Measurements from ENCODE around the gene ARHGAP22.
"Not testable (repeated sequence)": the region's sequence is repeated elsewhere in the genome, so short reads cannot be mapped to it uniquely, and the experiment has no call there.

The ARHGAP22 gene

DNA sequence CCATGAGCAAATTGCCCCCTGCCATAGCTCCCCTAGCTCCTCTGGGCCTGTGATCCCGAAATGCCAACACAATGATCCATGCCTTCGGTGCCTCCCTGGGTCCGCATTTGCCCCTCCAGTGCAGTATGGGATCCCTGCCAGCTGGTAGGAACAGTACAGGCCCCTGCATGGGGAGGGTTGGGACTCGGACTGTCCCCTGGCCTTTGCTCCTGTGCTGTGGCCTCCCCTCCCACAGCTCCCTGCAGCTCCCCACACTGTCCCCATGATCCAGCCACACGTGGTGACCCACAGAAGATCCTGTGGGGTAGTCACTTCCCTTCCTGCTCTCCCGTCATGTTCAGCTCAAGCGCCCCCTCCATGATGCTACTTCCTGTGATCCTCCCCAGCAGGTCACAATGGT, 158.1 kb downstream of the ARHGAP22 start:
- no peak for DNase-seq

DNA sequence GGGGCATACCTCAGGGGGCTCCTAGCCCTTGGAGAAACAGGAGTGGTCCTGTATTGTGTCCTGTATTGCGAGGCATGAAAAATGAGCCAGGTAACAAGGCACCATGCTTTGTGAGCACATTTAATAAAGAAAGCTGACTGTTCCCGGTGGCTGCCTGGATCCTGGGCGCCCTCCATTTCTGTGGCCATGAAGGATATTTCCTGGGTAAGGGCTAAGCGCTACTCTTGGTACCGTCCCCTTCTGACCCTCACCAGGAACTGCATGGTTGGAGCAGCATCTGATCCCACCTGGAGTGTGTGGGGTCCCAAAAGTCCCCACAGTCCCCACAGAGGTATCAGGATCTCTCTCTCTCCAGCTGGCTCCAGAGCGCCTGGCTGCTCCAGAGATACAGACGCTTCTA, 158.9 kb downstream of the ARHGAP22 start:
- no peak for DNase-seq

DNA sequence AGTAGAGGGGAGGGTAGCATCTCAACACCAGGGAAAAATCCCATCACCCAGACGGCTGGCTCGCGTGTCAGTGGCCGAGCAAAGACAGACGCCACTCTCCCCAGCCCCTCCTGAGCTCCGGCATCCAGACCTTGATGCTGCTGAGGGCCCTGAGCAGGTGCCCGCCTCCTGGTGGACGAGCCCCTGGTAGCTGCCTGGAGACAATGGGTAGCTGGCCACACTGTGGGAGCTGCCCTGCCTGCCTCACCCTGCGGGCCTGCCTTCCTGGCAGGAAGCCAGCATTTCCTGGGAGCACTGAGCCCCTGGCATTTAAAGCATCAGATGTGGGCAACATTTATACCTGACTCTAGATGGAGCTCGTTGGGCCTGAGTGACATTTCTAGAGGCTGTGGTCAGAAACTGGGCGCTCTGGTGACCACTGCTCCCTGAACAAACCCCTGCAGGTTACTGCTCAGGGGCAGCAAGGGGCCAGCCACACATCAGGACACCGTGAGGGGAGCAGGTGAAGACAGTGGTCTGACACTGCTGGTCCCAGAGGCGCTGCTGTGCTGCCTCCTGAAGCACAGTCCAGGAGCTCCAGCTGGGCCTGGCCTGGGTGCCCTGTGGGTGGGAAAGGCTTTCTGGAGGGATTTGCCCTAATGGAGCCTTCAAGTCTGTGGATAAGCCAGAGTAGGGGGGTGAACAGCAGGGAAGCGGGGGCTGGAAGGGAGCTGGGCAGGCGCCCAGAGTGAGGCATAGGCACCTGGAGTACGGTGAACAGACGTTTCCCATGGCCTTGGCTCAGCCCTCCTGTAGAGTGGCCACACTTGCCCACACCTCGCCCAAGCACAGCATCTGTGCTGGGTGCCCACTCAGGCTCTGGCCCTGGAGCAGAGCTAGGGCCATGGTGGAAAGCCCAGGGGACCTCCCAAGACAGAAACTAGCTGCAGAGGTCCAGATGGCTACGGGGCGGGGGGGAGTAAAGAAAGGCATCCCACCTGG, 159.7 kb downstream of the ARHGAP22 start:
- no peak for DNase-seq

DNA sequence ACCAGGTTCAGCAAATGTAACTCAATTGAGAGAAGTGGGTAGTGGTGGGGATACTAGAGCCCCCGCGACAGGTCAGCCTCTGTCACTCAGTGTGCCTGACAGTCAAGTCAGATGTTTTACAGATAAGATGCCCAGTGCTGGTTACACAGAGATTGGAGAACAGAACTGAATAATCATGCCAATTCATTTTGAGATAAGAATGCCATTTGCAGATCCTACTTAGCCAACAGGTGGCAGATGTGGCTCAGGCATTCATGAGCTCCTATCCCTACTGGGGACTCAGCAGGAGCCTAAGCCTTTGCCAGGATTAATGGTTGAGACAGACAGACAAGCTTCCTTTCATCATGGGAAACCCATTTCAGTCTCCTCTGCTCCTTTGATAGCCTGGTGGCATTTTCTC, 160.6 kb downstream of the ARHGAP22 start:
- DNase-seq, result no peak

DNA sequence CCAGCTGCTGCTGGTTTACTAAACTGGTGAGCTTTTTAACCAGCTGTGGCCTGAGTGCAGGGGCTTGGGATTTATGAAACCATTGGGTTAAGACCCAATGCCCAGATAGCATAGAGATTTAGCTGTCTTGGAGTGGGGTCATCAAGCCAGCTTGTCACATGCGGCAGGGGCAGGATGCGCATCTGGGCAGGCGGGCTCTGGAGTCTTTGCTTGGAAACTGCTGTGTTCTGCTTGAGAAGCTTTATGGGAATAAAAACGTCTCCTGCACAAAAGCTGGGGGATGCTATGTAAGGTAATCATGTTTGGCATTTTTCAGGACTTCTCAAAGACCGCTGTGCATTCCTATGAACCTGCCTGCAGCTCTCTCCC, 162.1 kb downstream of the ARHGAP22 start:
- no peak for DNase-seq

DNA sequence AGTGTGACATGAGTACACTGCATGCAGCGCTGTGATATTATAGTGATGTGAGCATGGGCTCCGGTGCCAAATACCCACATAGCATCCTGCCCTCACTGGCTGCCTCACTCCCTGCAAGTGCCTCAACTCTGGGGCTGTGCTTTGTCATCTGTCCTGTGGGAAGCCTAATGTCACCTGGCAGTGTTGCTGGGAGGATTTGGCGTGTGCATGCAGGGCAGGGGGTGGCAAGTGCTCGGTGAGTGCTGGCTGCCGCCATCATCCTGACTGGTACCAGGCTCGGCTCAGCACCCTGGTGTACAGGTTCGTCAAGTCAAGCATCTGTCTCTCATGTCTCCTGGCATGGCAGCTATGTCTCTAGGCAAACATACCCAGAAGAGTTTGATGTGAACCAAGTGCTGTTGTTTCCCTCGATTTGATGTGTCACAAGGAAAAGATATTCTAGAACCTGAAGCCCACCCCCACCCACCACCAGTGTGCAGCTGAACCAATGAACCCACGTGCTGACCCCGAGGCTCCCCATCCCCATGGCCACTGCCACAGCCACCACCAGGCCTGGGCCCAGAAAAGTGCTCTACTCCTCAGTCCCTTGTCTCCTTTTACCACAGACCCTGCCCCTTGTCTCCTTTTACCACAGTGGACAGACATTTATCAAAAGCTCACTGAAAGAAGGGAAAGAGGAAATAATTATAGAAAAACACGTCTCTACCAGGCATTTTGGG, 162.6 kb downstream of the ARHGAP22 start:
- no peak for DNase-seq

DNA sequence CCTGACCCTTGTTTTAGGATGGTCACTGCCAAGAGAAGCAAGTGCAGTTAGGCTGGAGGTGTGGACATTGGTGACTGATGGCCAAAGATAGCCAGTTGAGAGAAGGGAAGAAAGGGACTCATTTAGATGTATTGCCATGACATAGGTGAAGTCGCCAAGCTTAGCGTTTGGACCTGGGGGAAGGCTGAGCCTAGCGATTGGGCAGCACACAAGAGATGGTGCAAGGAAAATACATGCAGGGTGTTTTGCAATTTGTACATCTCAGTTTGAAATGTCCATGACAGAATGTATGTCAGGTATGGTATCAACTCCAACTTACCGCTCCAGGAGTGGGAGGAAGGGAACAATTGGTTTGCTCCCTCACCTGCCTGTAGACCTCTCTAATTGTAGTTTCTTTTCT, 164.1 kb downstream of the ARHGAP22 start:
- no peak for DNase-seq

DNA sequence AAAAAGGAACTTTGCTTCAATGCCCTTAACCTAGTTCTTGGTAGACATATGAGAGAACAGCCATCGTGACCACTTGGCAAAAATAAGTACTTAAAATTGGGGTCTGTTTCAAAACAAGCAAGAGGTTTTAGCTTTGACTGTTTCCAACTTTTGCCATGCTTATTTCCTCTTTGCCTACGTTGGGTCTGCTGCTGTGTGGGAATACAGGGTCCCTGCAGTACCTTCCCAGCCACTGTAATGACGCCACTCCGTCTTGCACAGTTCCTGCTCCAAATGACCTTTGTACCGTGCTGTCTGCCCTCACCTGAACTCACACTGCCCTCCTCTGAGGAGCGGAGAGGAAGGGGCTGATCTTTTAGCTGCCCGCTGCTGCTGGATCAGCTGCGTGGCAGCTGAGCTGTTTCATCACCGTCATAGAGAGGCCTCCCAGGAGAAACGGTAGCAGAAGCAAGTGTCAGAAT, 165.3 kb downstream of the ARHGAP22 start:
- no peak for DNase-seq

DNA sequence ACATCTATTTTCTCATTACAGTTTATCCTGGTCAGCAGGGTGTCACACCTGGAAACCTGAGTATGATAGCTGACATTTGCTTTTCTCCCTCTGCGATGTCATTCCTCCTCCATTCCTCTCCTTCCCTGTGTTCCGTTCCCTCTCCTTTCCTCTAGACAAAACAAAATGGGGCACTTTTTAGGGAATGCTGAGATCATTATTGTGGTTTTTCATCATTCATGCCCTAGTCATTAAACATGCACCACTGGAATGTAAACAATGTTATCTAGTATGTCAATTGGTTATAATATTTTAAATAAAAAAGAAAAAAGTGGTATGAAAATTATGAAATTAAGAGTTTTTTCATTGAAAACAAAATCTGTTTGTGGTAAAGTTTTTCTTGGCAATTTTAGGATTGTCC, 165.8 kb downstream of the ARHGAP22 start:
- no peak for DNase-seq

DNA sequence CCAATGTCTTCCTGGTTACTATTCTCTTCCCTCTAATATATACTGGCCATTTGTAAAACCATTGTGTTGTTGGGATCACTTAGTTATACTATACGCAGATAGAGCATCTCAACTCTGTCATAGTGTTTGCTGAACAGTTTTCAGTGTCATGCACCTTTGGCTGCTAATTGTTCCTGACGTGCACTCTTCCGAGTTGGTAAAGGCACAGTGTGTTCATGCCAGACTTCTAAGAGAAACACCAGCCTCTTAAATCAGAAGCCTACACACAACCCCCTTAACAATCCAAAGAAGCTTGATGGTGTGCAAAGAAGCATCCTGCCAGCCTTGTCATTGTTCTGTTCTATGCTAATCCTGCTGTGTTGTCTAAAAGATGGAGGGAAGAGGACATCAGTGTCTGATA, 167.3 kb downstream of the ARHGAP22 start:
- DNase-seq, result no peak

DNA sequence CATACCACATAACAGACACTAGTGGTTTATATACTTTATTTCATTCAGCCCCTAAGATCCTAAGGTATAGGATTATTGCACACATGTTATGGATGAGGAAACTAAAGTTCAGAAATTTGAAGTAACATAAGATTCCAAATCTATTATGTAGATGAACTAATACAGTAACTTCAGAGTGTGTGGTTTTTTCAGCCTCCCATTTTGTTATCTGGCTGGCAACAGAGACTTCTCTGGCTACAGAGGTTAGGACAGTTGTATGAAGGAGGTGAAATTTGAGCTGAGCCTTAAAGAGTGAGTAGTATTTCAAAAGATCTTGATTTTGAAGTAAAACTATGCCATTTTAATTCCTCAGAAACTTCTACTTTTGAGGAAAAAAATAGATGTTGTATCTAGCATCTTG, 173.0 kb downstream of the ARHGAP22 start:
- DNase-seq, result no peak

DNA sequence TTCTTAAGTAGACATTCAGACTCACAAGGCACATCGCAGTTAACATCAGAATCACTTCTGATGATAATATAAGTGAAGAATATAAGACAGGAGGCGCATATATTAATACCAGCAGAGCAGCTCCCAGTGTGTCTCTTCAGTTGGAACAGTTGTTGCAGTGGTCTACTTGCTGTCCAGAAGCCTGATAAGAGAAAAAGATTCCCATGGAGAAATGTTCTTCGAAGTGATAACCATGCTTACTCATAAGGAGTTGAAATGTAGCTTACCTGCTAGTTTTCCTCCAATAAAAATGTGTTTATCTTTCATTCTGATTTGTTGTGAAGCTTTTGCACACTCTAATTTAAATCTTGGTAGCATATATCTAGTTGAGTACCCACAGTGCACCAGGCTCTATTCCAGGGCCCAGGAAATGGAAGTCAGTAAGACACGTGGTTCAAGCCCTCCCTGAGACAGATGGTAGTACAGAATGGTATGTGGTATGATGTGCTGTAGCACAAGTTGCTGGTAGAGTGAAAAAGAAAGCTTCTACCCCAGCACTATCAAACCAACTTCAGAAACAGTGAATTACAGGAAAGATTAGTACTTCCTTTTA, 174.4 kb downstream of the ARHGAP22 start:
- no peak for DNase-seq

DNA sequence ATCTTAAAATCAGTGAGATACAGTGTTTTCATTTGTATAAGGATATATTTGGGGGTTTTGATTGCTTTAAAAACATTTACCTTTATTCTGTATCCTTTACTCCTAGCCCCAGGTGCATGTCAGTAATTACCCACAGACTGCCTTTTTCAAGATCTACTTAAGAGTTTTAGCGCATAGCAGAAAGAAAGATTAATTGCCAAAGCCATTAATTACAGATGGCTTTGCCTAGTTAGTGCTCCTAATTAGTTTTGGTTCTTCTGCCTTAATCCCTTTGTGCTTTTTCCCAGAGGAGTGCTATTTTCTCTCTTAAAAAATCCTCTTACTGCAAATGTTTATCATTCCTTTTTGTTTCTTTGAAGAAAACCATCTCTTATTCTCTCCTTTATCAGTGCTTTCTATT, 175.6 kb downstream of the ARHGAP22 start:
- DNase-seq, result no peak

DNA sequence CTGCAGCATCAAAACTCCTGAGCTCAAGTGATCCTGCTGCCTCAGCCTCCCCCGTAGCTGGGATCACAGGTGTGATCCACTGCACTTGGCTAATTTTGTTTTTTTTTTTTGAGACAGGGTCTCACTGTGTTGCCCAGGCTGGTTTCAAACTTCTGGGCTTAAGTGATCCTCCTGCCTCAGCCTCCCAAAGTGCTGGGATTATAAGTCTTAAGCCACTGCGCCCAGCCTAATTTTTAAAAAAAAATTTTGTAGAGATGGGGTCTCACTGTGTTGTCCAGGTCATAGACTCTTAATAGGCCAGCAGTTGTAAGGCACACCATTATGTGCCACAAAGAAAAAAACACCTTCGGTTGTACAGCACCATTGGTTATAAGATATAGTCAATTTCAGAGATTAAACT, 176.0 kb downstream of the ARHGAP22 start:
- DNase-seq, result no peak

DNA sequence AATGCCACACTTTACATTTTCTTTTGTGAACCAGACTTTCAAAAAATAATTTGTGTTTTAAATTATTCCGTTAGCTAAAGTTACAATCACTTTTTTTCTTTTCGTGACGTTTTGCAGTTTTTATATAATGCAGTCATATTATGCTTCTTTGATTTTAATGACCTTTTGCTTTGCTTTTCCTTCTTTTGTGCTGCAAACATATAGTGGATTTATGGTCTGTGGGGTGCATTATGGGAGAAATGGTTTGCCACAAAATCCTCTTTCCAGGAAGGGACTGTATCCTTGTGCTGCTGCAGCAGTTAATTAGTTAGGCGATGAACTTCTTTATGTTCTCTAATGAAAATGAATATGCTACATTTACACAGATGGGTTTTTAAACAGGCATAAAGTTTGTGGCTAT, 181.0 kb downstream of the ARHGAP22 start:
- DNase-seq, result no peak

DNA sequence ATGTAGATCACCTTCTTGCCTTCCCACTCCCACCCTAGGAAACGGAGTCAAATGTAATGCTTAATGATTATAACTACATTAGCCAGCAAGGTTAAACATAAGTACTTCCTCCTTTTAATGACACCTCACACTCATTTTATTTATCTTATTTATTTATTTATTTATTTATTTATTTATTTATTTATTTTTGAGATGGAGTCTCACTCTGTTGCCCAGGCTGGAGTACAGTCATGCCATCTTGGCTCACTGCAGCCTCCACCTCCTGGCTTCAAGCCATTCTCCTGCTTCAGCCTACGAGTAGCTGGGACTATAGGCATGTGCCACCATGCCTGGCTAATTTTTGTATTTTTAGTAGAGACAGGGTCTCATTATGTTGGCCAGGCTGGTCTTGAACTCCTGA, 183.0 kb downstream of the ARHGAP22 start:
- not testable (repeated sequence) for DNase-seq

DNA sequence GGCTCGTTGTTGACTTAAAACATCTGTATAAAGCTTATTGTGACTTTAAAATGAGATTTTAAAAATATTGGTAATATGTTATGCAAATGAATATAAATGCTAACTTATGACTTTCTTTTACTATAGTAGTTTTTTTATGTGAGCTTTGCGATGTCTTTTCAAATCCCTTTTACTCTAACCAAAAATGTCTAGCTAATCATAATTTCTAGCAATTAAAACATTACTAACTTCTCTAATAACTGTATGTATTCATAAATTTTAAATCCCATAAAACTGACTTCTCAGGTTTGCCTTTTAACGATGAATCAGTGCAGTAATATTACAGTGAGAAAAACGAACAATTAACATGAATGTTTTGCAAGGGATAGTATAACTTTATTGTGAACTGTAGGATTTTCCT, 185.2 kb downstream of the ARHGAP22 start:
- no peak for DNase-seq

DNA sequence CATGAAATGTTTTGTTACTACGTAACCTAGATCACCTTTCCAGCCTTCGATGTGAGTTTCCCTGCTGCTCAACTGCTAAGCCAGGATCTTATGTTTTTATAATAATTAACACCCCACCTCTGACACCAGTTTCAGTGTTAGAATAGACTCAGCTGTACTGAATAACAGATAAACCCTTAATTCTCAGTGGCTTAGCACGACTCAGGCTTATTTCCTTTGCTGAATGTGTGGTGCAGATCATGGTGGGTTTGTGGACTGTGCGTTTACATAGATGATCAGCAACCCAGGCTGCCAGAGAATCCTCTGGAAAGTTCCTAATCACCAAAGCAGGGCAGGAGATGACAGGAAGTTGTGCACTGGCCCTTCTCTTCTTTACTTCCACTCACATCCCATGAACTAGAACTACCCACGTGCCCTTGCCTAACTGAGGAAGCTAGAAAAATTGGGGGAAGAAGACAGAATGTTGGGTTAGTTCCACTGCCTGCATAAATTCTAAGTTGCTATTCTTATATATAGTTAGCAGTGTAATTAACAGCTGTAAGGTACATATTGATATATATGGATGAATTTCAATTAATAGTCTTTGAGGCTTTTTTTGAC, 186.6 kb downstream of the ARHGAP22 start:
- no peak for DNase-seq

DNA sequence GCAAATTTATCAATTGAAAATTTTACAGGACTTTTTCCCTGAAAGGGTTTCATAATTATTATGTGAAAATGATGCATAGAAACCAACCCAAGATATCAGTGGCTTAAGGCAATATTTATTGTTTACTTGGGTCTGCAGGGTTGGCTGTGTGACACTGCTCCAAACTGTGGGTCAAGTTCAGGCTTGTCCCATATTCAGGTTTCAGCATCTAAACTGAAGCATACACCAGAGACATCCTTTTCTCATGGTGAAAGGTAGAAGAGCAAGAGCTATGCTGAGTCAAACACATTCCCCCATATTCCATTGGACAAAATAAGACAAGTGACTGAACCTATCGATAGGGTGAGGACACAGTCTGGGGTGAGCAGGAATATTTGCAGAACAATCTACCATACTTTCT, 187.5 kb downstream of the ARHGAP22 start:
- no peak for DNase-seq

DNA sequence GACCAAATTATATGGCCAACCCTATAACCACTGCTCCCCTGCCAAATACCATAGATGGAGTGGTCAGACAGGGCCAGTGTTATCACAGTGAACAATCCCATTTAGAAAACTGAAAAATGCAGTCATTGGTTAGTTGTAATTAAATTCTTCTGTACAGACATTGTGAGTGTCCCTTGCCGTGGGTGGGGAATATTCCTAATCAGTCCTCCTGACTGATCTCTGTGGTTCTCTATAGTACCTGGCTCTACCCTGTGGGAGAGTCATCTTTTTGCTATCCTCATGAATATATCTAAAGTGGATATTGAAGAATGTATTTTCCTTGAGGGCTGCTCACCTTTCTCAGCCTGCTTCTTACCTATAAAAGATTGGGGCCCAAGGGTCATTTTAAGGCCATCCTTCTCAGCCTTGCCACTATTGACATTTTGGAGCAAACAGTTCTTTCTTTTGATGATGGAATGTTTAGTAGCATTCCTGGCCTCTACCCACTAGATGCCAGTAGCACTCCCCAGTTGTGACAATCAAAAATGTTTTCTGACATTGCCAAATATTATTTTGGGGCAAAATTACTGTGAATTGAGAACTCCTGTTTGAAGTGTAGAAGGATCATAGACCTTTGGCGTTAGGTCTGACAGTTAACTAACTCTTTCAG, 188.2 kb downstream of the ARHGAP22 start:
- no peak for DNase-seq

DNA sequence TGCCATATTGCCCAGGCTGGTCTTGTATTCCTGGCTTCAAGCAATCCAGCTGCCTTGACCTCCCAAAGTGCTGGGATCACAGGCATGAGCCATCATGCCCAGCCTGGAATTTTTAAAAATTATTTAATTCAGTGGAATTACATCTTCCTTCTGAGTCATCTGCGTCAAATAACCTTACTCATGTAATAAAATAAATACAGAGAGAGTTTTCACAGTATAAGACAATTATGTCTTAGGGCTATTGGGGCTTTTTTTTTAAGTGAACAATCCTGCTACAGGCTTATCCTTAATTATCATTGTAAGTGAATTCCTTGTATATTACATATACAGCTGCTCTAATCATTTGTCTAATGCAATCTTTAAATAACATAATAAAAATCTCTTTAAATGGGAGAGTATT, 190.1 kb downstream of the ARHGAP22 start:
- DNase-seq, result no peak

DNA sequence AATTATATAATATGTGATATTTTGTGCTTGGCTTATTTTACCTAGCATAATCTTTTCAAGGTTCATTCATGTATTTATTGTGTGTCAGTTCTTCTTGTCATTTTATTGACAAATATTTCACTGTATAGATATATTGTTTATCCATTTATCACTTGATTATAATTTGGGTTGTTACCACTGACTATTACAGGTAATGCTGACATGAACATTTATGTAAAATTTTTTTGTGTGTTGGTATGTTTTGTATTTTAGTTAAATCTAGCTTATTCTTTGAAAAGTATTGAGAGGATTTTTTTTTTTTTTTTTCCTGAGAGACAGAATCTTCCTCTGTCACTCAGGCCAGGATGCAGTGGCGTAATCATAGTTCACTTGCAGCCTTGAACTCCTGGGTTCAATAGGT, 190.7 kb downstream of the ARHGAP22 start:
- DNase-seq, result no peak

DNA sequence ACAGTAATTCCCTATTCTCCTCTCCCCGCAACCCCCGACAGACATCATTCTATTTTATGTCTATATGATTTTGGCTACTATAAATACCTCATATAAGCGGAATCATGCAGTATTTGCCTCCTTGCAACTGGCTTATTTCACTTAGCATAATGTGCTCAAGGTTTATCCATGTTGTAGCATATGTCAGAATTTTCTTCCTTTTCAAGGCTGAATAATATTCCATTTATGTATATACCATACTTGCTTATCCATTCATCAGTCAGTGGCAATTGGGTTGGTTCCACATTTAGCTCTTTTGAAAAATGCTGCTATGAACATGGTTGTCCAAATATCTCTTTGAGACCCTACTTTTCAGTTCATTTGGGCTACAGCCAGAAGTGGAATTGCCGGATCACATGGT, 191.9 kb downstream of the ARHGAP22 start:
- DNase-seq, result no peak
